NCI-H446 treated with DMSO at 0.1 percent for 48 hours (cell line): Measurements from ENCODE around the gene RALB.
"Not testable (repeated sequence)": the region's sequence is repeated elsewhere in the genome, so short reads cannot be mapped to it uniquely, and the experiment has no call there.

Experiments used
- DNase-seq: peaks from one replicate; lab custom pipeline; 2025; lab: John Stamatoyannopoulos, UW

RALB gene

DNA sequence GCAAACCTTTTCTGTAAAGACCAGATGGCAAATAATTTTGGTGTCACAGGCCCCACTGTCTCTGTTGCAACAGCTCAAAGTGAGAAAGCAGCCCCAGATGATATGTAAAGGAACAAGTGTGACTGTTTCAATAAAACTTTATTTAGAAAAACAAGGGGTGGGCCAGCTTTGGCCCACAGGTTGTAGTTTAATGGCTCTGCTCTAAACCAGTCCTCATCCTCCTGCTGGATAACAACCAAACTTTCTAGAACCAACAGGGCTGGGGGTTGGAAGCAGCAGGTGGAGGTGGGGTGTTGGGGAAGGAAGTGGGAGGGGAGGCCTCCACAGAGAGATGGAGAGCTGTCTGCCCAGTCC is 64.5 kb downstream of the RALB start:
- no peak for DNase-seq

DNA sequence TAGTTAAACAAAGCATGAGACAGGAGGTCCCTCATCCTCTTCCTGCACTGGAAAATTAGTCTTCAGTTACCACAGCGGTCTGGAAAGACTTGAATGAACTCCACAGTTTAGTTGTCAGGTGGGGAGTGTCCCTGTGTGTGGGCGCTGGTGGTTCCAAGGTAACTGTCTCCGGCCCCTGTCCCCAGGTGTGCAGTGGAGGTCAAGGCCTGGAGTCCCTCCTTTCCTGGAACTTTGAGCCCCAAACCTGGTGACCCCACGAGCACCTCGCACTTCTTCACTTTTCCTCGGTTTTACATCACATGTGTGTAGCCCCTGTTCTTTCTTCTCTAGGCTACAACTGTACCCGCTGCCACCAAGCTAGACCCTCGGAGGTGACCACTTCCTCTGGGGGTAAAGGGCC is 65.3 kb downstream of the RALB start:
- DNase-seq = no peak

DNA sequence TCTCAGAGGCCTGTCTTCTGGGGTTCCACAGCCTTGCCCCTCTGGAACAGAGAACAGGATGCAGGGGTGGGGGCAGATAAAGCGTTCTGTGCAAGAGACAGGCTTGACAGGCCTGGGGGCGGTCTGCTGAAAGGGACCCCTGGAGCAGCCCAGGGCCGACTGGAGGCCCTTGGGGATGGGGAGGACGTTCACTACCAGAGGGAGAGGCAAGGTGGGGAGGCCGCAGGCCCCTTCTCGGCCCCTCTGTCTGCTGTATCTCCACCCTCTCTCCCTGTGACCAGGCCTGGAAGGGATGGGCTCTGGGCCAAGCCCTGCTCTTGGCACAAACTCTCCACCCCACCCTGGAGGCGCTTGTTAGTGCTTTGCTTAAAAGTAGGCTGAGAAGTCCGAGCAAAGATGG is 66.0 kb downstream of the RALB start:
- no peak for DNase-seq

DNA sequence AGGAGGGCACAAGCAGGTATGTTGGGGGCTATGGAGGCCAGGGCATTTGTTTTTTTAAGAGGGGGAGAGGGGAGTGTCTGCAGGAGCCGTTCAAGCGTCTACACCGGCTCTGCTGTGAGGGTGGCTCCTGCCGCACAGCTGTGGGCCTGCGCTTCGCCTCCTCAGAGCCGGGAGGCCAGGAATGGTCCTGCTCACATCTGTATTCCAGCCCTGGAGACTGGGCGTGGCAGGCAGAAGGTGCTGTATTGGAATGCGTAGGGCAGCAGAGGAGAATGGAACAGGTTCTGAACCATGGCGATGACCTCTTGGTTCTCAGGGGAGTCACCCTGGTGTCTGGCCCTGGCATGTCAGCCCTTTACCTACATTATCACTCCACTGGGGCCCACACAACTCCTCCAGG is 66.5 kb downstream of the RALB start:
- DNase-seq = no peak

DNA sequence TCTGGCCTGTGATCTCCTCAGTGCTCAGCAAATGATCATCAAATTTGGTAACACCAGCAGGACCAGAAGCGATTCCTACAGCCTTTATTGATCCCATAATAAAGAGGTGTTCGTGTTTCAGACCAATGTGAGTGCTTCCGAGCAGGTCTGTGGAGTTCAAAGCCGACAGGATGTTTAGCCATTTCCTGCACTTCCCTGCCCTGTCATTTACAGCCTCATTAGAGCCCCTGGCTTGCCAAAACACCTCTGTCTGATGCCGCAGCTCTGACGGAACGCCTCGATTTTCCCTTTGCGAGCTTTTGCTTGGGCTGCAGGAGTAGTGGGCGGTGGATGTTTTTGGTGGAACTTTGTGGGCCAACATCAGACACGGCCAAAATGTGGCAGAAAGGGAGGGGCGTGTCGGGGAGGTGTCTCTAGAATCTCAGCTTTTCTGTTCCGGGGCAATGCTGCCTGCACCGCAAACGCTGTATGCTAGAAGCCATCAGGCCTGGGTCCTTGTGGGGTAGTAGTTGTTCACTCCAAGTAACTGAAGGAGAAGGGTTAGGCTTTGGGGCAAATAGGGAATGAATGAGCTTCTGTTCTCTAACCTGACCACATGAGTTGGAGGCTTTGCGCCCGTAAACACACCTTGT is 67.2 kb downstream of the RALB start:
- no peak for DNase-seq

DNA sequence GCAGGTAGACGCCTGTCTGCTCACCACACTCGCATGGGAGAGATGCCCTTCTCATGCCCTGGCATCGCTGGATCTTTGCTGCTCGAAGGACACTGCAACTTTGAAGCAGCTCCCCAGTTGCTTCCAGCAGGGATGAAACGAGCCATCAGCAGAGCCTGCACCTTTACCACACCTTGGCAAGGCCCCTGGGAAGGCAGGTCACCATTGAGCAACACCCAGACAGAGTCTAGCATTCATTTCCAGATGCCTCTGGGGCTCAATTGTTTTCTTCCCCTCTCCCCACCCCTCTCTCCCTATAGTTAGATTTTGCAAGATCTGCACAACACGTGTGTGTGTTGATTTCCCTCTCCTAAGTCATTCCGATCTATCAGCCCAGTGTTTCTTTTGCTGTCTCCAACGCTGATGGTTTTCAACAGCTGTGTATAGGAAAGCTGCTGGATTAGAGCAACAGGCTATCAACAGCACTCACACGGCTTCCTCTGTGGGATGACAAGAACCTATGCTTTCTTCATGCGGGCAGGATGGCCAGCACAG is 67.7 kb downstream of the RALB start:
- no peak for DNase-seq

DNA sequence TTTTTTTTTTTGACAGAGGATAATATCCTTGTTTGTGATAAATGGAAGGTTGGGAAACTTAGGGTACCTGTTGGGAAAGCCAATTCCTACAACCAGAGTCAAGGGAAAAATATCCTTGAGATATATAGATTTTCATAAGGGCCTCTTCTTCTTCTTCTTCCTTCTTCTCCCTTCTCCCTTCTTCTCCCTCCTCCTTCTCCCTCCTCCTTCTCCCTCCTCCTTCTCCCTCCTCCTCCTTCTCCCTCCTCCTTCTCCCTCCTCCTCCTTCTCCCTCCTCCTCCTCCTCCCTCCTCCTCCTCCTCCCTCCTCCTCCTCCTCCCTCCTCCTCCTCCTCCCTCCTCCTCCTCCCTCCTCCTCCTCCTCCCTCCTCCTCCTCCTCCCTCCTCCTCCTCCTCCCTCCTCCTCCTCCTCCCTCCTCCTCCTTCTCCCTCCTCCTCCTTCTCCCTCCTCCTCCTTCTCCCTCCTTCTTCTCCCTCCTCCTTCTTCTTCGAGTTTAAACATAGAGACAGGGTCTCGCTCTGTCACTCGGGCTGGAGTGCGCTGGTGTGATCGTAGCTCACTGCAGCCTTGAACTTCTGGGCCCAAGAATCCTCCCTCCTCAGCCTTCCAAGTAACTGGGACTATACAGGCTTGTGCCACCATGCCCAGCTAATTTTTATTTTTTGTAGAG is 68.4 kb downstream of the RALB start:
- DNase-seq = not testable (repeated sequence)

DNA sequence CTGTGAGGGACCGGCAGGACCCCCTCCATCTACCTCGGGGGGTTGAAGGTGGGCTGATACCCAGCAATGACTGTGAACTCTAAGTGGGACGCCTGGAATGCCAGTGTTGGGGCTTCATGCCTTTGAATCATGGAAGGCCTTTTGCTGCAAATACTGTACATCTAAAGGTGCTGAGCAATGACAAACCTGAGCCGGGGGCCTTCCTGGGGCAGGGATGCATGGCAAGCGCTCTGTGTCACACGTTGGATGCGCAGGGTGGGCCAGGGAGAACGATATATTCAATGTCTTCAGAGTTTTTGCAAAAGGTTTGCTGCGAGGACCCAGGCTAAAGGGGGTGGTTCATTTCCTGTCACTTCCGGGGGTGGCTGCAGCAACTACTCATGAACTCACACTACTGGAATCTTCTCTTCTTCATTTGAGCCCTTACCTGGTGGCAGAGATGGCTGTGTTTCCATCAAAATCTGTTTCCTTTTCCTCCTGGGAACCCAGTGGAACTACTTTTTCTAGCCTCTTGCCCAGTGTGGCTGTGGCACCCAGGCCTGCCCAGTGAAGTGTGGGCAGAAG is 69.2 kb downstream of the RALB start:
- no peak for DNase-seq

DNA sequence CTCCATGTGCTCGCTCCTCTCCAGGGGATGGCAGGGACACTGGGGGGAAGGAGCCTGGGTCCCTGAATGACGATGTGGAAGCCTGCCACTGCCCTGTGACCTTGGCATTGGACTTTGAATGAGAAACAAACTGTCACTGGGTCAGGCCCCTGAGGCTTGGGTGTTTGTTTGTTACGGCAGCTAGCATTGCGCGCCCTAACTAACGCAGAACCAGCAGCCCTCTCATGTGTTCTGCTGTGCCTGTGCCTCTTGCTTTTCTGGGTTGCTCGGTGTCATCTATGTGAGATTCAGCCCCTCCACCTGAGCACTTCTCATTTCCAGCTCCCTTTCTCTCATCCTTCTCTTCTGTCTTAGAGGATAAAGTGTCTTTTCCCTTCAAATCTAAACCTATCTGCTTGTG is 69.7 kb downstream of the RALB start:
- no peak for DNase-seq

DNA sequence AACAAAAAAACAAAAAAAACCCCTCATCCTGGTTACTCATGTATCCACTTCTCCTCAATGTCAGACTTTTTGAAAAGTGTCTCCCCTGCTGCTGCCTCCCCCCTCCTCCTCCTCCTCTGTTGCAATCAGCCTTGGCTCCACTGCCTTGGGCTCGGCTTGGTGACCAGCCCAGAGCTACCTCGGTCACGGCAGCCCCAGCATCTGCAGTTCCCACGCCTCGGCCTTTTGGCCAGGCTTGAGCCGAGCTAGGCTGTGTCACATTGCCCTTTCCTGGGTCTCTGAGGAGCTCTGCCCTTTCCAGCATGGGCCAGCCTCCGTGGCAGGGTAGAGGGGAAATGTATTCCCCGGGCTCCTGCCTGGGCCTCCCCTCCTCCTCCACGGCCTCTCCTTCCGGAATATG is 70.6 kb downstream of the RALB start:
- DNase-seq = no peak

DNA sequence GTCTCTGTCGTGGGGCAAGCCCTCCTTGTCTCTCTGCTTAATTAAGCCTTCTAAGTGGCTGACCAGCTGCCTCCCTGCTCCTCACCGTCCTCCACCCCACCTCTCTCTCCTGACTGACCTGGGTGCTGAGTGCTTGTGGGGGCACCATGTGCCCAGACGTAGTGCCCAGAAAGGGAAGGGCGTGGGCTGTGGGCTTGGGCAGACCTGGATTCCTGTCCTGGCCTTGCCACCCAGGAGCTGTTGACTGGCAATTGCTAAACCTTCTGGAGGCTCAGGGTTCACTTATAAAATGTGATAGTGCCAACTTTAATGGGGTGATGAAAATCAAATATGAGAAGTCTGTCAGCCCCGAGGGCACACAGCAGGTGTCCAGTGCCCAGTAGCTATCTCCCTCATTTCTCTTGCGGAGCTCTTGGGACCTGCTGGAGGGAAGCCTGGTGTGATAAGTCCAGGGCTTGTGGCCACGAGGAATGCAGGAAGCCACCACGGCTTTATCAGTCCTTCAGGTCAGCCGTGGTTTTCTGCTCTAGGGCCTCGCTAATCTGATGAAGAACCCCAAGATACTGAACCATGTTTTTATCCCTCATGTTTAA is 71.3 kb downstream of the RALB start:
- DNase-seq = no peak

DNA sequence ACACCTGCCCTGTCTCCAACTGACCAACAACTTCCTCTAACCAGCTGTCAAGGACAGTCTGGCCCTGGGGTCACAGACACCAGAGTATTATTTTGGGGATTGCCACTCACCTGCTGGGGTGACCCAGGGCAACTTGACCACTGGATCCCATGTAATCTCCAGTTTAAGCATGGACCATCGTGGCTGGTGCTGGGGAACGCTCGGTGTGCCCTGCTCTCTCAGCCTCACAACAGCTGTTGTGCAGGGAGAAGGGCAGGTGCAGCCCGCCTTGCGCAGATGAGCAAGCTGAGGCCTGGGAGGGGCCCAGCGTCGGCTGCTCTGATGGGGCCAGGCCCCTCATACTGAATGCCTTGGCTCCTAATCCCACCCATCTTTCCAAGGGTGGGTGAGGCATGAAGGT is 72.3 kb downstream of the RALB start:
- no peak for DNase-seq

DNA sequence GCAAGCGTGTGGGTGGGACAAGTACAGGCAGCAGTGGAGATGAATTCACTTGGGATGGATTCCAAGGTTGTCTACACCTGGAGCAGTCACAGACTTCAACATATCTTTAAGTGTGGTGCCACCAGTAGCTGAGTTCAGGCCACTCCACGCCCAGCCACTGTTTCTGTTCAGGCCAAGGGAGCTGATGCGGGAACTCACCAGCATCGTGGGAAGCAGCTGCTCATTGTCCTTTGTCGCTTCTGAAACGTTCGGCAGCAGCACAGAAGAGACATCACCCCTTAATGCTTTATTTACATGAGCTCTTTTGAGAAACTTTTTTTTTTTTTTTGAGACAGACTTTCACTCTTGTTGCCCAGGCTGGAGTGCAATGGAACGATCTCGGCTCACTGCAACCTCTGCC is 73.4 kb downstream of the RALB start:
- DNase-seq = no peak

DNA sequence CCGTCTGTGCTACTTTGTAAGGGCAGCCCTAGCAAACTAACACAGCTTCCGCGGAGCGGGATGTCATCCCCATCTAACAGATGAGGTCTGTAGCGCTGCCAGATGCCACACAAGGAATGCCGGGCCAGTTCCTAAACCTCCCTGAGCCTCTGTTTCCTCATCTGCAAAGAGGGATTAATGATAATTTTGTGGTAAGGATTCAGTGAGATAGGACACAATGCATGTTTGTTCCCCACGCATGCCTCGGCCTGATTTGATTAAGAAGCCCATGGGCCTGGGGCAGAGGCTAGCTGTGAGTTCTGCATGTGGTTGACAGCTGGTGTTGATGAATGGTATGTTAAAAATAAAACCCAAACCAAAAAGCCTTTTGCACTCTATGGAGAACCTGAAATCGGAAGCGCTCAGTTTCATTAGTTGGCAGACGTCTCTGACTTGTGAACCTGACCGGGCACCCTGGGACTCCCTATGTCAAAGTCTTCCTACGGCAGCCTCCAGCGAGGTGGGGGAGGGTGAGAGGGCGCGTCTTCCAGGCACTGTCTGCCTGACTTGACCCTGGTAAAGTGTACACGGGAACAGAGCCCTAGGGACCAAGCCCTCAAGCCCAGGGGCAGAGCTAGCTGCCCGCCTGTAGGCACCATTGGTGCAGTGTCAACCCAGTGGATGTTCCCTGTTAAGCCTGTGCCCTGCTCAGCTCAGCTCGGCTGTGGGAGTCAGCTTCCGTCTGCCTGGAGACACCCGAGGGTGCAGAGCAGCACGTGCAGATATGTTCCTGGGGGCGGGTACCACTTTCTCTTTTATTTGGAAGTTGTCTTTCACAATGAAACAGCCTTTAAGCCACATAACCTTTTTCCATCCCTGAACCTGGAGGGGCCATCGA is 78.5 kb downstream of the RALB start:
- no peak for DNase-seq

DNA sequence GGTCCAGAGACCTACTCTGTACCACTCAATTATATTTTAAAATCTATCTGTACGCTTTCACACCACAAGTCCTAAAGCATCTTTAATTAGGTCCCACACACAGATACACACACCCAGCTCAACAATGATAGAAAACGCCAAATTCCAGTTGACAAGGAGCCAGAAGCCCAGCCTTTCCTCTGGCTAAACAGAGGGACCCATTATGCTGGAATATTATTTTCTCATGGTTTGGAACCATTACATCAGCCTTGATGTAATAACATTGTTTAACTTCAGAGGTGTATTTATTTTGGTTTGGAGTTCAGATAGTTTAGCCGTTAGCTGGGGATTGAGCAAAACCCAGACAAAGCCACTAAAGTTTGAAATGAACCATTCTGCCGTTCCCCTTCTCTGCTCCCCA is 79.3 kb downstream of the RALB start:
- no peak for DNase-seq

DNA sequence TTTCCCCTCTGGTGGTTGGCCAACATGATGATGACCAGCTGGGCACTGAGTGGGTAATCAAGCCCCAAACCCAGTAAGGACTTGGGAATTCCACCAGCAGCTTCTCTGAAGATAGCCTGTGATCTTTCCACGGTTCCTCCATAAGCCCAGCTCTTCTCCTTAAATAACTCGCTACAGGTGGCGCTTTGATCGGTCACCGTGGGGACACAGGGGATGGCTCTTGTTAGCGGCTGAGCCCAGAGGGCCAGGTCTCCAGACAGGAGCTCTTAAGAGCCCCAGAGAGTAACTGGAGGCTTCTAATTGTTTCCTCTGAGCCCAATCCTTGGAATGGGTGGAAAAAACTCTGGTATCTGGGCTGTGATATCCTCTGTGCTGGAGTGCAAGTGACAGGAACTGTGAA is 79.7 kb downstream of the RALB start:
- DNase-seq = no peak

DNA sequence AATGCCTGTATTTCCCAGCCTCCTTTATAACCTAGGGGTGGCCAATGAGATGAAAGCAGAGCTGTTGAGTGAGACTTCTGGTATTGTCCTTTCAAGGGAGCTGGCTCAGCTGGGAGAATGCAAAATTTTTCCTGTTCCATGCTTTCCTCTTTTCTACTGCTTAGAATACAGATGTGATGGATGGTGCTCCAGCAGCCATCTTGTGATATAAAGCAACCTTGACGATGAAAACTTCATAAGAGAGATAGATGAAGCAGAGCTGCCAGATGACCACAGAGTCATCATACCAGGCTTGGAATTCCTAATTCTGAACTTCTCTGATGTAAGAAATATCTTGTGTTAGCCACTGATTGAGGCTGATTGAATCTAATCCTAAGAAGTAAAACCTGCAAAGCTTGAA is 81.4 kb downstream of the RALB start:
- no peak for DNase-seq

DNA sequence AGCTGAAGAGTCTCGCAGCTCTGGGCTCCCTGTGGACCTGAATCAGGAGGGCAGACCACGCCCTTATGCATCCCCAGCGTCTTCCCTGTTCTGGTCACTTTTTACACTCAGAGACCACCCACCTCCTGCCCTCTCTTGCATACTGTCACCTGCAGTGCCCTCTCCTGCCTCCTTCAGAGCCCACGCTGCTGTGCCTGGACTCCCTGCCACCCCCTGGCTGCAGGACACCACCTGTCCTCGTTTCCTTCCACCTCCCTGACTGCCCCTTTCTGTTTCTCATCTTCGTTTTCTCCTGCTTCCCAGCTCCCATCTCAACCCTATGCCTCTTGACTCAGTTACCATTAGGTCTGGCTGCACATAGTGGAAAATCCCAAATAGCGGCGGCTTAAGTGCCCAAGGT is 84.1 kb downstream of the RALB start:
- DNase-seq = no peak

DNA sequence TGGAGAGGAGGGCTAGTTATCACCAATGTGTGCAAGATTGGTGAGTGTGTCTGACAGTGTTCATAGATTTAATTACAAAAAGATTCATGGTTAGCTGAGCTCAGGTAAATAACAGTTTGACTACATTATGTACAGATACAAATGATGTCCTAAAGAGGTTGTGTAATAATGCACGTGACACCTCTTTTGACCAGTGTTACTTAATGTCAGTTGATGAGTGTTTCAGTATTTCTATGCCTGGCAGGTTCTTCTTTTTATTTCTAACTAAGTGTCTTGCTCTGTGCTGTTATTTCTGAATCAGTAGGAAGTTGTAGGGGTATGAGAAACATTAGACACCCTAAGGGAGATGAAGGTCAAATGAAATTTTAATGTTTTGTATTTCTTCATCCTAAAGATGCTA is 85.4 kb downstream of the RALB start:
- DNase-seq = no peak

DNA sequence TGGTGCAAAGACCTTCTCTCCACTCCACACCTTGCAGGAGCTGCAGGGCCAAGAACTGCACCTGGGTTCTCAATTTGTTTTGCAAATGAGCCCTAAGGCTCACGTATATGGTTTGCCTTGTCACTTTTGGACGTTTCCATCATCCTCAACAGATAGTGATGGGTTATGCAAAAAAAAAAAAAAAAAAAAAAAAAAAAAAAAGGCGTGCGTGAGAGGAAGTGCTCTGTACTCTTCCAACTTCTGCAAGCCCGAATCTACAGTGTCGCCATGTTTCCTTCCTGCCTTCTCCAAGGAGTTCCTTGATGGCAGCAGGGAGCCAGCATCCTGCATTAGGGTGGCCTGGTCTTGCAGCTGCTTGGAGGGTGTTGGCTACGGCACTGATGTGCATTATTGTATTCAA is 89.3 kb downstream of the RALB start:
- no peak for DNase-seq

DNA sequence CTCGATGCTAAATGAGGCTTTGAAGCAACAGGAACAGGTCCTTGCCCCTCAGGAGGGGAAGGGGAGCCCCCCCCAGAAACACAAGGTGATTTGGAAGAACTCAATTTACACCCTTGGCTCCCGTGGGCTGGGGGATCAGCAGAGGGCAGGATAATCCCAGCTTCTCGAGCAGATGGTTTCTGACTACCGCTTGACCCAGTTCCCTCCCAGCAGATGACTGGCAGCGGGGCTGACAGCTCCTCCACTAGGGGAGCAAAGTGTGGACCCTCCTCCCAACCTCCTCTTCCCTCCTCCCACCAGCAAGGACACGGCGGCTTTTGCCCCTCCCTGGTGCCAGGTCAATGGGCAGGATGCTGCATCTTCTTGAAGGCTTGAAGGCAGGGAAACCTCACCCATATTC is 89.8 kb downstream of the RALB start:
- no peak for DNase-seq

DNA sequence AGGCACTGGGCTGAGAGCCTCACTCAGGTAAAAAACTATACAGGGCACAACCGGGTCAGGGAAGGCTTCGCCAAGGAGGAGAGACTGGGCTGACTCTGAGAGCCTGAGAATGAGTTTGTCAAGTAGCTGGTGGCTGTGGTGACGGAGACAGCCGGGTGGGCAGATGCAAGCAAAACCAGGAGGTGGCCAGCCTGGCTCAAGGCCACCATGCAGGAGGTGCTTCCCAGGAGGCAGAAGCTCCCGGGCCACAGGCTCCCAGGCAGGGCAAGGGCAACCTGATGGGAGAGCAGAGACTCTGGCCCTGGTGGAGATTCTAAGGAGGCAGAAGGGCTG is 90.4 kb downstream of the RALB start:
- no peak for DNase-seq
